ENCODE data around the gene CGB8.

Gene CGB8

DNA sequence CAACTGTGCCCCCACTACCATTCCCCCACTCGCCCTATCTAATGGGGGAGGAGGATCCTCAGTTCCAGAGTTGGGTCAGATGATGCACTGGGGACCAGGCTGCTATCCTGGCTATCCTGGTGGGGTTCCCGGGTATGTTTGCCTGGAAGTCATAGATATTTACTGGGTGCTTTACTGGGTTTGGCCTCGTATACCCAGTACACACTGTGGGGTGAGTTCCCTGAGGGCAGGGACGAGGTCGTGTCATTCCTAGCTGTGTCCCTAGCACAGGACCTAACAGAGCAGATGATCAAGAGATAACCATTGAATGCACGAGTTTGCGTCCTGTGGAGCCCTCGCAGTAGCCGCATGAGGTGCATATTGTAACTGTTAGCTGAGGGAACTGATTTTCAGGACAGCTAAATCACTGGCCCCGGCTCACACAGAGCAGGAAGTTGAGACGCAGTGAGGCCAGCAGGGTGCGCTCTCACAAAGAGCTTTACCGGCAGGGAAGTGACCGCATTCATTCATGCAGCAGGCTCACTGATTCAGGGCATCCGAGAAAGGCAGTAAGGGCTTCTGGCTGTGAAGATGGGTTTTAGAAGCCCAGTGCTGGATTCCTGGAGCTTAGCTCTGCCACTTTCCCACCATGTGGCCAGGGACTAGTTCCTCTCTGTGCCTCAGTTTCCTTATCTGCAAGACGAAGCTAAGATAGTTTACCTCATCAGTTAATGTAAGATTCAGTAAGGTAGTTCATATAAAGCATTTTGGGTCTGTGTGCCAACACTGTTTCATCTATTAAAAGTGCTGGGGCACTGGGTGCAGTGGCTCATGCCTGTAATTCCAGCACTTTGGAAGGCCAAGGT is 49.2 kb downstream of the CGB8 start:
- TF ChIP-seq CTCF (IDR thresholded peaks at IDR 0.05; ENCODE audit: low read depth, low read length, missing control alignments), result peak; percentile 90
- in situ Hi-C loops (cut with HindIII; ENCODE audit: low pct_ligation_motif_present, low sequenced_read_pairs), result no loop called here
- no peak overlapping the region for H3K27ac ChIP-seq
- H3K36me3 ChIP-seq (replicated peaks), result peaks cover 28% of the 10 kb centered on the region
- H3K27me3 ChIP-seq (replicated peaks), result no peaks in the 10 kb centered on the region
- peak; percentile 72 for DNase-seq
- no peak overlapping the region for H3K4me3 ChIP-seq (ENCODE audit: low read depth, low read length)

GRCh38 chr19:48997972-48998371 is 50.9 kb downstream of the CGB8 start:
- peak; percentile 66 for DNase-seq
- H3K27ac ChIP-seq, result no peak overlapping the region
- no peaks in the 10 kb centered on the region for H3K27me3 ChIP-seq (replicated peaks)
- peak; percentile 80 for TF ChIP-seq CTCF (IDR thresholded peaks at IDR 0.05; ENCODE audit: low read depth, low read length, missing control alignments)
- in situ Hi-C loops (cut with HindIII; ENCODE audit: low pct_ligation_motif_present, low sequenced_read_pairs), result no loop called here
- H3K4me3 ChIP-seq (ENCODE audit: low read depth, low read length), result no peak overlapping the region
- H3K36me3 ChIP-seq (replicated peaks), result peaks cover 14% of the 10 kb centered on the region
